DND-41 (cell line): Measurements from ENCODE around the gene PTPRG.

Source experiments
- ATAC-seq: fragments of 200-7000 bp; cut with Tn5 transposase; 3 replicates; pipeline ENCODE4 v1.9.1; 2021; ENCODE audit warnings: low read depth; ENCODE audit not compliant: insufficient read depth
- DNase-seq: peaks from one replicate; pipeline ENCODE4 v3.0.0-alpha.2; 2020
- H2AFZ ChIP-seq: 2 replicates; pipeline ENCODE4 v1.6.0; 2012; ENCODE audit warnings: low read depth, low read length
- H3K27ac ChIP-seq: 2 replicates; pipeline ENCODE4 v1.5.1; 2012; ENCODE audit warnings: low read length, inconsistent platforms
- H3K27me3 ChIP-seq: fragments of 200-600 bp; sonication (generic); 2 replicates; pipeline ENCODE4 v1.6.0; 2012; ENCODE audit warnings: low read length, mild to moderate bottlenecking, inconsistent platforms; ENCODE audit not compliant: insufficient read depth, poor library complexity
- H3K36me3 ChIP-seq: 2 replicates; pipeline ENCODE4 v1.5.1; 2012; ENCODE audit warnings: low read length, inconsistent platforms; ENCODE audit not compliant: insufficient read depth
- H3K4me1 ChIP-seq: 2 replicates; pipeline ENCODE4 v1.5.1; 2012; ENCODE audit warnings: mild to moderate bottlenecking, low read length; ENCODE audit not compliant: insufficient read depth
- H3K4me2 ChIP-seq: 2 replicates; pipeline ENCODE4 v1.6.0; 2012; ENCODE audit warnings: mild to moderate bottlenecking, moderate library complexity, low read length, inconsistent platforms; ENCODE audit not compliant: insufficient read depth
- H3K4me3 ChIP-seq, 2 experiments: fragments of 200-600 bp in 1 of 2; shearing (Covaris generic) in 1 of 2; 2 replicates each; pipeline ENCODE4 v1.5.1; 2012 to 2016; ENCODE audit warnings: inconsistent platforms in 2 of 2, low read length in 2 of 2, mild to moderate bottlenecking in 2 of 2, low read depth in 1 of 2, moderate library complexity in 1 of 2
- H3K79me2 ChIP-seq: 2 replicates; pipeline ENCODE4 v1.6.0; 2012; ENCODE audit warnings: low read length, inconsistent platforms; ENCODE audit not compliant: insufficient read depth
- H3K9ac ChIP-seq: 2 replicates; pipeline ENCODE4 v1.6.0; 2012; ENCODE audit warnings: low read depth, mild to moderate bottlenecking, inconsistent platforms, low read length, moderate library complexity
- H3K9me3 ChIP-seq: 2 replicates; pipeline ENCODE4 v1.5.1; 2012; ENCODE audit warnings: low read length, moderate library complexity, mild to moderate bottlenecking, inconsistent platforms; ENCODE audit not compliant: insufficient read depth, severe bottlenecking
- H4K20me1 ChIP-seq: 2 replicates; pipeline ENCODE4 v1.6.0; 2012; ENCODE audit warnings: low read length; ENCODE audit not compliant: insufficient read depth
- EZH2 ChIP-seq: IDR thresholded peaks from 3 replicates; pipeline ENCODE4 v1.6.1; 2012; ENCODE audit warnings: borderline replicate concordance, low read depth, mild to moderate bottlenecking, moderate library complexity, low read length, inconsistent platforms; ENCODE audit not compliant: severe bottlenecking
- TF ChIP-seq, protein P1 (sequence below): IDR thresholded peaks from 2 replicates; pipeline ENCODE4 v1.5.1; 2012; ENCODE audit warnings: borderline replicate concordance, low read length, moderate library complexity, mild to moderate bottlenecking; ENCODE audit not compliant: poor library complexity, severe bottlenecking; ENCODE audit errors: extremely low read depth

PTPRG gene

DNA sequence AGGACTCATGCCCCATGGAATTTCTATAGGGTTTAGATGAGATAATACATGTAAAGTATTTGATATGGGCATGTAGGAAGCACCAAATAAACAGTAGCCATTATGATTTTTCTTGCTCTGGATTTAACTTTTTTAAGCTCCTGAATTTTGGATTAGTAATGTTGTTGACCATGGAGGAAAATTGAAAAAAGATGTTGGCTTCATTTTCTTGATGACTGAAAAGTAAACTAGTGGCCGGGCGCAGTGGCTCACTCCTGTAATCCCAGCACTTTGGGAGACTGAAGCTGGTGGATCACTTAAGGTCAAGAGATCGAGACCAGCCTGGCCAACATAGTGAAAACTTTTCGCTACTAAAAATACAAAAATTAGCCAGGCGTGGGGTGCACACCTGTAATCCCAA lies 120.3 kb downstream of the PTPRG start:
- Histone ChIP-seq H3K27ac (no peak overlapping the region), H3K4me3 (no peak overlapping the region), H3K4me1 (no peaks in the 10 kb centered on the region), H3K79me2 (no peaks in the 10 kb centered on the region), H3K9ac (no peak overlapping the region), H3K27me3 (no peaks in the 10 kb centered on the region), H3K36me3 (no peaks in the 10 kb centered on the region), H3K9me3 (no peaks in the 10 kb centered on the region), H3K4me2 (no peak overlapping the region), H2AFZ (no peak overlapping the region), H4K20me1 (no peaks in the 10 kb centered on the region)
- ATAC-seq: no peak
- DNase-seq: no peak
- TF ChIP-seq, protein P1, sequence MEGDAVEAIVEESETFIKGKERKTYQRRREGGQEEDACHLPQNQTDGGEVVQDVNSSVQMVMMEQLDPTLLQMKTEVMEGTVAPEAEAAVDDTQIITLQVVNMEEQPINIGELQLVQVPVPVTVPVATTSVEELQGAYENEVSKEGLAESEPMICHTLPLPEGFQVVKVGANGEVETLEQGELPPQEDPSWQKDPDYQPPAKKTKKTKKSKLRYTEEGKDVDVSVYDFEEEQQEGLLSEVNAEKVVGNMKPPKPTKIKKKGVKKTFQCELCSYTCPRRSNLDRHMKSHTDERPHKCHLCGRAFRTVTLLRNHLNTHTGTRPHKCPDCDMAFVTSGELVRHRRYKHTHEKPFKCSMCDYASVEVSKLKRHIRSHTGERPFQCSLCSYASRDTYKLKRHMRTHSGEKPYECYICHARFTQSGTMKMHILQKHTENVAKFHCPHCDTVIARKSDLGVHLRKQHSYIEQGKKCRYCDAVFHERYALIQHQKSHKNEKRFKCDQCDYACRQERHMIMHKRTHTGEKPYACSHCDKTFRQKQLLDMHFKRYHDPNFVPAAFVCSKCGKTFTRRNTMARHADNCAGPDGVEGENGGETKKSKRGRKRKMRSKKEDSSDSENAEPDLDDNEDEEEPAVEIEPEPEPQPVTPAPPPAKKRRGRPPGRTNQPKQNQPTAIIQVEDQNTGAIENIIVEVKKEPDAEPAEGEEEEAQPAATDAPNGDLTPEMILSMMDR: no peak
- no peak for TF ChIP-seq EZH2

- DNase-seq (no peak), ATAC-seq (no peak)
- Histone ChIP-seq H3K27ac (no peak overlapping the region), H3K4me2 (no peak overlapping the region), H4K20me1 (no peaks in the 10 kb centered on the region), H3K79me2 (no peaks in the 10 kb centered on the region), H2AFZ (no peak overlapping the region), H3K27me3 (no peaks in the 10 kb centered on the region), H3K4me1 (no peaks in the 10 kb centered on the region), H3K4me3 (no peak overlapping the region), H3K9me3 (no peaks in the 10 kb centered on the region), H3K9ac (no peak overlapping the region), H3K36me3 (no peaks in the 10 kb centered on the region)
- no peak for TF ChIP-seq EZH2
- TF ChIP-seq, protein P1: no peak
Observed at GRCh38 chr3:61682671-61683548, 121.5 kb downstream of the PTPRG start.

- no peaks in the 10 kb centered on the region for H4K20me1 ChIP-seq
- H2AFZ ChIP-seq: no peak overlapping the region
- H3K4me3 ChIP-seq: no peak overlapping the region
- H3K27ac ChIP-seq: no peak overlapping the region
- no peak overlapping the region for H3K4me2 ChIP-seq
- no peak overlapping the region for H3K9ac ChIP-seq
- H3K4me1 ChIP-seq: no peaks in the 10 kb centered on the region
- TF ChIP-seq, protein P1: no peak
- TF ChIP-seq EZH2: no peak
- H3K36me3 ChIP-seq: no peaks in the 10 kb centered on the region
- DNase-seq (no peak), ATAC-seq (no peak)
- no peaks in the 10 kb centered on the region for H3K79me2 ChIP-seq
- H3K9me3 ChIP-seq: no peaks in the 10 kb centered on the region
- H3K27me3 ChIP-seq: no peaks in the 10 kb centered on the region
Observed at GRCh38 chr3:61683549-61684236, 122.3 kb downstream of the PTPRG start.
